H9 (cell line): Measurements from ENCODE around the gene DYDC1. TPM values are rescaled to one million over a fixed set of nuclear protein-coding genes. Genes with fewer than 3 reads are reported as not detected.

Experiments
- DNase-seq: peaks from one replicate; pipeline ENCODE4 v3.0.0-alpha.2; 2017
- H2AFZ ChIP-seq: one replicate; pipeline ENCODE4 v1.6.1; 2013; ENCODE audit warnings: mild to moderate bottlenecking, low read length, control low read depth, moderate library complexity
- H2AK5ac ChIP-seq: 2 replicates; pipeline ENCODE4 v1.6.1; 2013; ENCODE audit warnings: low read length, control low read depth, mixed read lengths; ENCODE audit not compliant: insufficient read length
- H2BK120ac ChIP-seq: one replicate; pipeline ENCODE4 v1.6.1; 2013; ENCODE audit warnings: low read depth, mild to moderate bottlenecking, low read length, control low read depth, inconsistent platforms; ENCODE audit not compliant: poor library complexity, severe bottlenecking
- H2BK12ac ChIP-seq: 2 replicates; pipeline ENCODE4 v1.6.1; 2013; ENCODE audit warnings: low read length, control low read depth, mixed read lengths, low read depth; ENCODE audit not compliant: insufficient read length
- H2BK15ac ChIP-seq: 2 replicates; pipeline ENCODE4 v1.6.1; 2013; ENCODE audit warnings: low read depth, low read length, control low read depth
- H2BK20ac ChIP-seq: one replicate; pipeline ENCODE4 v1.6.1; 2013; ENCODE audit warnings: low read depth, mild to moderate bottlenecking, low read length, control low read depth, inconsistent platforms; ENCODE audit not compliant: poor library complexity, severe bottlenecking
- H2BK5ac ChIP-seq: 2 replicates; pipeline ENCODE4 v1.6.1; 2013; ENCODE audit warnings: low read length, control low read depth, mixed read lengths; ENCODE audit not compliant: insufficient read length
- H3K14ac ChIP-seq: 2 replicates; pipeline ENCODE4 v1.6.1; 2013; ENCODE audit warnings: low read length, control low read depth; ENCODE audit not compliant: insufficient read depth
- H3K18ac ChIP-seq: 2 replicates; pipeline ENCODE4 v1.6.1; 2013; ENCODE audit warnings: low read depth, mild to moderate bottlenecking, mixed read lengths, low read length, control low read depth; ENCODE audit not compliant: insufficient read length
- H3K23ac ChIP-seq: 2 replicates; pipeline ENCODE4 v1.6.1; 2013; ENCODE audit warnings: low read length, control low read depth, mixed read lengths, low read depth; ENCODE audit not compliant: insufficient read length
- H3K23me2 ChIP-seq: 2 replicates; pipeline ENCODE4 v1.6.1; 2013; ENCODE audit warnings: low read depth, mild to moderate bottlenecking, mixed read lengths, low read length, control low read depth; ENCODE audit not compliant: insufficient read length, poor library complexity, severe bottlenecking
- H3K27ac ChIP-seq: 2 replicates; pipeline ENCODE4 v1.5.1; 2013; ENCODE audit warnings: low read length, control low read depth, mixed read lengths, low read depth; ENCODE audit not compliant: insufficient read length
- H3K27me3 ChIP-seq: 2 replicates; pipeline ENCODE4 v1.6.1; 2013; ENCODE audit warnings: low read length, control low read depth, inconsistent platforms; ENCODE audit not compliant: insufficient read depth
- H3K4ac ChIP-seq: 2 replicates; pipeline ENCODE4 v1.6.1; 2013; ENCODE audit warnings: low read depth, mild to moderate bottlenecking, control low read depth, inconsistent platforms, low read length, moderate library complexity
- H3K4me1 ChIP-seq: 2 replicates; pipeline ENCODE4 v1.6.1; 2013; ENCODE audit warnings: low read length, control low read depth, inconsistent platforms; ENCODE audit not compliant: insufficient read depth
- H3K4me2 ChIP-seq: 2 replicates; pipeline ENCODE4 v1.6.1; 2013; ENCODE audit warnings: low read length, control low read depth, mixed read lengths; ENCODE audit not compliant: insufficient read length, insufficient read depth
- H3K56ac ChIP-seq: 2 replicates; pipeline ENCODE4 v1.6.1; 2013; ENCODE audit warnings: low read depth, mild to moderate bottlenecking, mixed read lengths, low read length, control low read depth; ENCODE audit not compliant: insufficient read length
- H3K79me1 ChIP-seq: 2 replicates; pipeline ENCODE4 v1.6.1; 2013; ENCODE audit warnings: low read depth, mild to moderate bottlenecking, moderate library complexity, low read length, control low read depth, inconsistent platforms; ENCODE audit not compliant: insufficient read depth, poor library complexity, severe bottlenecking
- H3K79me2 ChIP-seq: 2 replicates; pipeline ENCODE4 v1.6.1; 2013; ENCODE audit warnings: low read length, control low read depth, inconsistent platforms; ENCODE audit not compliant: insufficient read depth
- H3K9ac ChIP-seq: 2 replicates; pipeline ENCODE4 v1.6.1; 2013; ENCODE audit warnings: low read length, control low read depth, mixed read lengths; ENCODE audit not compliant: insufficient read length; ENCODE audit errors: extremely low read depth
- H3K9me3 ChIP-seq: one replicate; pipeline ENCODE4 v1.6.1; 2013; ENCODE audit warnings: low read depth, low read length, inconsistent platforms; ENCODE audit not compliant: control insufficient read depth
- H3T11ph ChIP-seq: one replicate; pipeline ENCODE4 v1.6.1; 2013; ENCODE audit warnings: mild to moderate bottlenecking, low read length, control low read depth, inconsistent platforms
- H4K20me1 ChIP-seq: one replicate; pipeline ENCODE4 v1.6.1; 2013; ENCODE audit not compliant: control insufficient read depth, insufficient read length, insufficient read depth
- H4K5ac ChIP-seq: 2 replicates; pipeline ENCODE4 v1.6.1; 2013; ENCODE audit warnings: low read depth, mild to moderate bottlenecking, mixed read lengths, low read length, control low read depth; ENCODE audit not compliant: insufficient read length
- H4K8ac ChIP-seq: replicated peaks from 2 replicates; pipeline ENCODE4 v1.6.1; 2013; ENCODE audit warnings: low read length, control low read depth, mixed read lengths, low read depth; ENCODE audit not compliant: insufficient read length
- H4K91ac ChIP-seq: 2 replicates; pipeline ENCODE4 v1.6.1; 2013; ENCODE audit warnings: low read depth, mild to moderate bottlenecking, moderate library complexity, mixed read lengths, low read length, control low read depth; ENCODE audit not compliant: insufficient read length
- H3K27ac Mint-ChIP-seq, 3 experiments: 2 replicates in 2 of 3; 3 replicates in 1 of 3; pipeline ENCODE4 v1.8.0; 2020 to 2021; ENCODE audit warnings: mixed read lengths in 3 of 3, mild to moderate bottlenecking in 1 of 3, moderate library complexity in 1 of 3
- H3K27me3 Mint-ChIP-seq: 2 replicates; pipeline ENCODE4 v1.8.0; 2021; ENCODE audit warnings: low read depth, mild to moderate bottlenecking, moderate library complexity, mixed read lengths
- H3K36me3 Mint-ChIP-seq, 3 experiments: 2 replicates in 2 of 3; 3 replicates in 1 of 3; pipeline ENCODE4 v1.8.0; 2020 to 2021; ENCODE audit warnings: low read depth in 3 of 3, mixed read lengths in 3 of 3; ENCODE audit not compliant: insufficient read depth in 1 of 3
- H3K4me1 Mint-ChIP-seq, 2 experiments: 2 replicates each; pipeline ENCODE4 v1.8.0; 2020; ENCODE audit warnings: mixed read lengths in 2 of 2
- H3K4me3 Mint-ChIP-seq, 2 experiments: 2 replicates in 1 of 2; 3 replicates in 1 of 2; pipeline ENCODE4 v1.8.0; 2020 to 2021; ENCODE audit warnings: mild to moderate bottlenecking in 2 of 2, mixed read lengths in 2 of 2, moderate library complexity in 1 of 2
- H3K9me3 Mint-ChIP-seq, 2 experiments: 2 replicates in 1 of 2; 3 replicates in 1 of 2; pipeline ENCODE4 v1.8.0; 2020; ENCODE audit warnings: mild to moderate bottlenecking in 2 of 2, mixed read lengths in 2 of 2, moderate library complexity in 1 of 2
- CTCF ChIP-seq: fragments of 200-600 bp; sonication (generic); conservative IDR thresholded peaks from 3 replicates; pipeline ENCODE4 v1.8.0; 2021; ENCODE audit warnings: antibody characterized with exemption, mild to moderate bottlenecking
- WGBS: extraction: QIAGEN DNeasy Blood & Tissue Kit; methylation state at CpG from one replicate; pipeline ENCODE4 v1.1.7; 2013; ENCODE audit warnings: missing lambda C conversion rate, low lambda C conversion rate, mixed read lengths; ENCODE audit not compliant: insufficient read length; ENCODE audit errors: extremely low coverage; 5-methylcytosine and 5-hydroxymethylcytosine counted together
- total RNA-seq: library from RNA; stranded (reverse); gene quantifications from 2 replicates; pipeline ENCODE4 v1.2.1, GENCODE V29; 2021

Gene DYDC1
- total RNA-seq, 1 experiment from 2014 or later = not detected

DNA sequence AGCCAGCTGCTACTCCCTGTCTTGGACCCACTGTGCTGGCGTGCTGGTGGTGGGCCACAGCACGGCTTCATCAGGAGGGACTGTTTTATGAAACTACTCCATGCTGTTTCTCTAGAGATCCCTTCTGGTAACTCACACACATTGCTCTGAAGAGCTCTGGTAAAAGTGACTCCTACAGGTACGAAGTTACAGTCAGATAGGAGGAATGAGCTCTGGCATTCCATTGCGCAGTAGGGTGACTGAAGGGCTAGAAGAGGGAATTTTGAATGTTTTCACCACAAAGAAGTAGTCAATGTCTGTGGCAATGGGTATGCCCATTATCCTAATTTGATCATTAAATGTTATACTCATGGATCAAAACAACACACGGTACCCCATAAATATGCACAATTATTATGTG, 67.7 kb downstream of the DYDC1 start:
- DNase-seq = no peak
- no peaks in the 10 kb centered on the region; a peak in 1 of 7 replicates for H3K36me3 Mint-ChIP-seq
- no peak overlapping the region for H2BK120ac ChIP-seq
- H3K27ac Mint-ChIP-seq = no peak overlapping the region
- no peak overlapping the region for H2BK15ac ChIP-seq
- no peak for TF ChIP-seq CTCF
- no peak overlapping the region for H4K5ac ChIP-seq
- no peaks in the 10 kb centered on the region for H3K79me2 ChIP-seq
- no peaks in the 10 kb centered on the region for H4K20me1 ChIP-seq
- no peak overlapping the region for H3K9ac ChIP-seq
- no peak overlapping the region for H3K23ac ChIP-seq
- H3K9me3 ChIP-seq = no peaks in the 10 kb centered on the region
- no peak overlapping the region for H3K14ac ChIP-seq
- H4K8ac ChIP-seq = no peak overlapping the region
- WGBS = no CpG with 5 or more reads among the region's 5 CpGs
- no peaks in the 10 kb centered on the region for H3K79me1 ChIP-seq
- no peaks in the 10 kb centered on the region; the same call in 1 of the 2 replicates for H3K4me1 ChIP-seq
- no peak overlapping the region for H3K56ac ChIP-seq
- H3K4me2 ChIP-seq = peak overlapping the region; percentile 8
- no peak overlapping the region for H2BK20ac ChIP-seq
- no peak overlapping the region for H2AFZ ChIP-seq
- peaks cover 6 to 10% of the 10 kb centered on the region in 2 experiments for H3K4me1 Mint-ChIP-seq
- no peak overlapping the region for H2BK12ac ChIP-seq
- H3K27me3 ChIP-seq = no peaks in the 10 kb centered on the region; the same call in 1 of the 2 replicates
- no peak overlapping the region for H2BK5ac ChIP-seq
- H3T11ph ChIP-seq = no peak overlapping the region
- peaks cover 29% of the 10 kb centered on the region for H3K27me3 Mint-ChIP-seq
- H3K4ac ChIP-seq = no peak overlapping the region
- no peak overlapping the region for H3K27ac ChIP-seq
- H3K4me3 Mint-ChIP-seq = no peak overlapping the region
- H2AK5ac ChIP-seq = peak overlapping the region; percentile 22
- no peak overlapping the region for H4K91ac ChIP-seq
- no peaks in the 10 kb centered on the region for H3K23me2 ChIP-seq
- H3K9me3 Mint-ChIP-seq = no peaks in the 10 kb centered on the region
- no peak overlapping the region for H3K18ac ChIP-seq

Other genes with a start within 250 kb of the DYDC1 start
- 4.3 and 7.8 TPM in 2 replicates for gene PLAC9, start 224.0 kb downstream of the DYDC1 start, total RNA-seq
- 64.0 and 68.1 TPM in 2 replicates for gene ANXA11, start 151.2 kb downstream of the DYDC1 start, total RNA-seq
- 1.8 and 2.1 TPM in 2 replicates for gene MAT1A, start 67.1 kb downstream of the DYDC1 start, total RNA-seq
- 2.6 and 2.8 TPM in 2 replicates for gene DYDC2, start within 50 bp of the DYDC1 start, total RNA-seq
- 43.4 and 47.1 TPM in 2 replicates for gene PRXL2A, start 51.8 kb upstream of the DYDC1 start, total RNA-seq
- 46.6 and 46.8 TPM in 2 replicates for gene TSPAN14, start 97.6 kb upstream of the DYDC1 start, total RNA-seq
- gene SH2D4B, start 181.1 kb upstream of the DYDC1 start, total RNA-seq = 0.07 TPM in 1 of 2 replicates, not detected in the other